Measurements from ENCODE around the gene SDF2L1. TPM values are rescaled to one million over a fixed set of nuclear protein-coding genes. Genes with fewer than 3 reads are reported as not detected.

SDF2L1 gene
- total and polyA plus RNA-seq, 4 donors: 6.9 to 21.9 (median 15.3) TPM

DNA sequence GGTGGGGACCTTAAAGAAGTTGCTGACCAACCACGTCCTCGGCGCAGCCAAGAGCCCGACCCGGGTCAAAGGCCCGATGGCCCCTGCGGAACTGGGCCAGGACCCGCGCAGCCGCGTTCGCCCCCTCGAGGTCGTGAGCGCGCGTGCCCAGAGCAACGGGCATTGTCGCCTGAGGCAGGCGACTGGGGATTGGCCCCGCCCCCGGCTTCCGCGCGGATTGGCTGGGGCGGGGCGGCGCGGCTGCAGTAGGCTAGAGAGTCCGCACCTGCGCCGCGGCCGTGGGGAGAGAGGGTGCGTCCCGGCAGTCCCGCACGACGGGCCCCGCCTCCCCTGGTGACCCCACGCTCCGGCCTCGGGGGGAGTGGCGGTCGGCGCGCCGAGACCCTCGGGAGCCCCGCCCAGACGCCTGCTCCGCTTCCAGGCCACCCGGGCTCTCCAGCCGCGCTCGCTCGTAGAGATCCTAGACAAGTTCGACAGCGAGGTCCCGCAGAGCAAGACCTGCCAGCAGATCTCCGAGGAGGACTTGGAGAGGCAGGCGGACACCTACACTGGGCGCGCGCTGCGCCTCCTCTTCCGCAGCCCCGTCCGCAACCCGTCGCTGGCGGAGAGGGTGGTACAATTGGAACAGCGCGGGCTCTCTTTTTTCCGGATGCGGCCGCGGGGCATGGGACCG lies 15.4 kb downstream of the SDF2L1 start:
- peak in 2 of 6 donors; percentile 84 to 88 for DNase-seq (ENCODE audit: low read depth in 4 of 6, low spot score in 6 of 6)

DNA sequence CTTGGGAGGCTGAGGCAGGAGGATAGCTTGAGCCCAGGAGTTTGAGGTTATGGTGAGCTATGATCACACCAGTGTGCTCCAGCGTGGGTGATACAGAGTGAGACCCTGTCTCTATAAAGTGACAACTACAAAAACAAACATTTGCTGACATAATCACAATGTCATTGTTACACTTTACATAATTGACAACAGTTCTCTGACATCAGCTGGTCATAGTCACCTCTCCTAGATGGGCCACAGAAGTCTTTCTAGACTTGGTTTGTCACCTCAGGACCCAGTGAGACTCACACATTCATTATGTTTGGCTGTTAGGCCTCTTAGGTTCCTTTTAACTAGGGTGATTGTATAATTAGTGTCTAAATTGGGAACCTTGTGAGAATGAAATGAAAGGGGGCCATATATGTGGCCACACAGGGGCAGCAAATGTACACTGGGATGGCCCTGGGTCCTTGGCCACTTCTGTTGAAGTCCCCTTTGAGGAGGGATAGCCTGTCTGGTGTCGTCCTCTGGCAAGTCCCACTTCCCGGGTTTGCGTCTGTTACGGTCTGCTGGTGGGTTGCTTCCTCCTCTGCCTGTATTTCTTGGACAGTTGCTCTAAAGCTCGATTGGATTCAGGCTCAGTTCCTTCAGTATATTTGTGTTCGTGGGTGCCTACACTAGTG lies 17.9 kb downstream of the SDF2L1 start:
- DNase-seq (ENCODE audit: low read depth in 4 of 6, low spot score in 6 of 6): no peak
- H3K4me3 ChIP-seq (ENCODE audit: low read depth, low read length): no peak overlapping the region
- no peak overlapping the region for H3K27ac ChIP-seq (ENCODE audit: low read depth, low read length)
- 74% methylated on average over 6 of the region's 7 CpGs for WGBS (ENCODE audit: insufficient coverage)
- peaks cover 10% of the 10 kb centered on the region for H3K4me1 ChIP-seq (ENCODE audit: control insufficient read depth, insufficient read depth, low read length)
- H3K9me3 ChIP-seq (ENCODE audit: control insufficient read depth, insufficient read depth, low read length): no peaks in the 10 kb centered on the region
- H3K27me3 ChIP-seq (ENCODE audit: control insufficient read depth, insufficient read depth, low read length): peaks cover 5% of the 10 kb centered on the region
- peaks cover 2% of the 10 kb centered on the region for H3K36me3 ChIP-seq (ENCODE audit: control insufficient read depth, insufficient read depth, low read length)

More for the DNA sequence above, 15.4 kb downstream of the SDF2L1 start:
- Histone ChIP-seq H3K4me1 (ENCODE audit: control insufficient read depth, insufficient read depth, low read length) (peaks cover 19% of the 10 kb centered on the region), H3K27ac (ENCODE audit: low read depth, low read length) (no peak overlapping the region), H3K36me3 (ENCODE audit: control insufficient read depth, insufficient read depth, low read length) (peaks cover 14% of the 10 kb centered on the region), H3K27me3 (ENCODE audit: control insufficient read depth, insufficient read depth, low read length) (peaks cover 5% of the 10 kb centered on the region), H3K4me3 (ENCODE audit: low read depth, low read length) (peak overlapping the region; percentile 36), H3K9me3 (ENCODE audit: control insufficient read depth, insufficient read depth, low read length) (no peaks in the 10 kb centered on the region)
- WGBS (ENCODE audit: insufficient coverage): under 1% methylated on average over 78 of the region's 79 CpGs

DNA sequence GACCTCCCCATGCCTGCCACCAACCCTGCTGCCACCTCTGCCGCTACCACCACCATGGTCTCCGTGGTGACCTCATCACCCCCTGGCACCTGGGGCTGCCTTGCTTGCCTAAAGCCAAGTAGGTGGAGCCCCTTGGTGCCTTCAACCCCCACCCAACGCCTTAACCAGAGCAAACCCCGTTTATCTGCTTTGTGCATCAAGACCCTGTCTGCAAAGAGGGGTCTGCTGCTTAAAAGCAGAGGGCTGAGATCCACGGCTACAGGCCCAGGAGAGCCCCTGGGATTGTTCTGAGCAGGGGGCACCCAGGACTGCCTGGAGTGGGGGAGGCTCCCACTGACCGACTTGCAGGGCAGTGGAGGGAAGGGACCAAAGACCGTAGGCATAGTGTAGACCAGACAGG lies 18.8 kb downstream of the SDF2L1 start:
- 71% methylated on average over 5 of the region's 7 CpGs for WGBS (ENCODE audit: insufficient coverage)
- Histone ChIP-seq H3K36me3 (ENCODE audit: control insufficient read depth, insufficient read depth, low read length) (no peaks in the 10 kb centered on the region), H3K9me3 (ENCODE audit: control insufficient read depth, insufficient read depth, low read length) (no peaks in the 10 kb centered on the region), H3K27me3 (ENCODE audit: control insufficient read depth, insufficient read depth, low read length) (peaks cover 5% of the 10 kb centered on the region), H3K4me3 (ENCODE audit: low read depth, low read length) (no peak overlapping the region), H3K27ac (ENCODE audit: low read depth, low read length) (no peak overlapping the region), H3K4me1 (ENCODE audit: control insufficient read depth, insufficient read depth, low read length) (peaks cover 19% of the 10 kb centered on the region)
- no peak for DNase-seq (ENCODE audit: low read depth in 4 of 6, low spot score in 6 of 6)

DNA sequence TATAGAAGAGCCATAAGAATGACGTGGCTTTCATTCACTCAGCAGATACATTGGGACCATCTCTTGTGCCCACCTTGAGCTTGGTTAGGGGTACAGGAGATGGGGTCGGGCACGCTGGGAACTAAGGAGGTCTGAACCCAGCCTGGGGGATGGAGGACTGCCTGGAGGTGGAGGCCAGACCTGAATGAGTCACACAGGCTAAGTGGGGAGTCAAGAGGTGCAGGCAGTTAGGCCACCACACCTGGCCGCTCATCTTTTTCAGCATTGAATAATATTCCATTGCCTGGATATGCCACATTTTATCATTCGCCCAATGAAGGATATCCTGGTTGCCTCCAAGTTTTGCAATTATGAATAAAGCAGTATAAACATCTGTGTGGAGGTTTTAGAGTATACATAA lies 19.9 kb downstream of the SDF2L1 start:
- no peaks in the 10 kb centered on the region for H3K36me3 ChIP-seq (ENCODE audit: control insufficient read depth, insufficient read depth, low read length)
- H3K4me3 ChIP-seq (ENCODE audit: low read depth, low read length): no peak overlapping the region
- no peak overlapping the region for H3K27ac ChIP-seq (ENCODE audit: low read depth, low read length)
- no peak for DNase-seq (ENCODE audit: low read depth in 4 of 6, low spot score in 6 of 6)
- peaks cover 5% of the 10 kb centered on the region for H3K27me3 ChIP-seq (ENCODE audit: control insufficient read depth, insufficient read depth, low read length)
- H3K9me3 ChIP-seq (ENCODE audit: control insufficient read depth, insufficient read depth, low read length): no peaks in the 10 kb centered on the region
- peaks cover 23% of the 10 kb centered on the region for H3K4me1 ChIP-seq (ENCODE audit: control insufficient read depth, insufficient read depth, low read length)
- WGBS (ENCODE audit: insufficient coverage): 93% methylated on average over 4 of the region's 5 CpGs

DNA sequence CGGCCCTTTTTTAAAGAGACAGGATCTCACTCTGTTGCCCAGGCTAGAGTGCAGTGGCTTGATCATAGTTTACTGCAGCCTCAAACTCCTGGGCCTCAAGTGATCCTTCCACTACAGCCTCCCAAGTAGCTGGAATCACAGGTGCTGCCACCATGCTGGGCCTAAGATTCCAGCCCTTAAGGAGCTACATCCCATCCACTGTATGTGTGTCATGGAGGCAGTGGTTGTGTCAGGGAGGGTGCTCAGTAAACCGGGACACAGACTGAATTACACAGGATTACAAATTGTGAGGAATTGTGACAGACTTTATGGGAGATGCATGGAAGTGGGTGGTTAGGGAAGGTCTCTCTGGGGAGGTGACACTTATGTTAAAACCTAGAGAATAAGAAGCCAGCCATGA lies 21.6 kb downstream of the SDF2L1 start:
- DNase-seq (ENCODE audit: low read depth in 4 of 6, low spot score in 6 of 6): no peak
- WGBS (ENCODE audit: insufficient coverage): 79% methylated on average over 2 of the region's 2 CpGs
- H3K36me3 ChIP-seq (ENCODE audit: control insufficient read depth, insufficient read depth, low read length): peaks cover 2% of the 10 kb centered on the region
- H3K9me3 ChIP-seq (ENCODE audit: control insufficient read depth, insufficient read depth, low read length): no peaks in the 10 kb centered on the region
- H3K4me3 ChIP-seq (ENCODE audit: low read depth, low read length): no peak overlapping the region
- H3K27me3 ChIP-seq (ENCODE audit: control insufficient read depth, insufficient read depth, low read length): no peaks in the 10 kb centered on the region
- H3K27ac ChIP-seq (ENCODE audit: low read depth, low read length): no peak overlapping the region
- peaks cover 17% of the 10 kb centered on the region for H3K4me1 ChIP-seq (ENCODE audit: control insufficient read depth, insufficient read depth, low read length)

DNA sequence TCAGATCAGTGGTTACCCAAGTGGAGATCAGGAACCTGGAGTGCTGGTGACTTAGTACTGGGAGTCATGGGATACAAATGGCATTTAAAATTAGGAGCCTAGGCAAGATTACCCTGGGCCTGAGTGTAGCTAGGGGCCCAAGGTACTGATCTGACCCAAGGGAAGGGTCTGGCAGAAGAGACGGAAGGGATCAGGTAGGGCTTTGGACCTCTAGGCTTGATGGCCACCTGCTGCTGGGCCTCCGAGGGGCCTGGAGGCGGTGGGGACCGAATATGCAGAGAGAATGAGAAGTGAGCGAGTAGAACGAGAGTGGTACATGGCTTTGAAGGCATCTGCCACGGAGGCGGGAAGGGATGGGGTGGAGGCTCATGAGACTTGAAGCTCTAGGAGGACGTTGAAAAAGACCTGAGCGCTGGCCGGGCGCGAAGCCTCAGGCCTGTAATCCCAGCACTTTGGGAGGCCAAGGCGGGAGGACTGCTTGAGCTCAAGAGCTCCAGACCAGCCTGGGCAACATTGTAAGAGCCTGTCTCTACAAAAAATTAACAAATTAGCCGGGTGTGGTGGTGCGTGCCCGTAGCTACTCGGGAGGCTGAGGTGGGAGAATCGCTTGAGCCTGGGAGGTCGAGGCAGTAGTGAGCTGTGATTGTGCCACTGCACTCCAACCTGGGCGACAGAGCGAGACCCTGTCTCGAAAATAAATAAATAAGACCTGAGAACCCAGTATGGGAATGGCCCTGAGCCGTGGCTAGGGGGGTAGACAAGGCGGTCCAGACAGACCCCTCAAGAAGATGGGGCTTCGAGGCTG lies 23.1 kb downstream of the SDF2L1 start:
- Histone ChIP-seq H3K27ac (ENCODE audit: low read depth, low read length) (peak overlapping the region; percentile 93), H3K36me3 (ENCODE audit: control insufficient read depth, insufficient read depth, low read length) (peaks cover 10% of the 10 kb centered on the region), H3K9me3 (ENCODE audit: control insufficient read depth, insufficient read depth, low read length) (no peaks in the 10 kb centered on the region), H3K4me1 (ENCODE audit: control insufficient read depth, insufficient read depth, low read length) (peaks cover 17% of the 10 kb centered on the region), H3K4me3 (ENCODE audit: low read depth, low read length) (peak overlapping the region; percentile 90), H3K27me3 (ENCODE audit: control insufficient read depth, insufficient read depth, low read length) (no peaks in the 10 kb centered on the region)
- 71% methylated on average over 26 of the region's 26 CpGs for WGBS (ENCODE audit: insufficient coverage)
- no peak for DNase-seq (ENCODE audit: low read depth in 4 of 6, low spot score in 6 of 6)

DNA sequence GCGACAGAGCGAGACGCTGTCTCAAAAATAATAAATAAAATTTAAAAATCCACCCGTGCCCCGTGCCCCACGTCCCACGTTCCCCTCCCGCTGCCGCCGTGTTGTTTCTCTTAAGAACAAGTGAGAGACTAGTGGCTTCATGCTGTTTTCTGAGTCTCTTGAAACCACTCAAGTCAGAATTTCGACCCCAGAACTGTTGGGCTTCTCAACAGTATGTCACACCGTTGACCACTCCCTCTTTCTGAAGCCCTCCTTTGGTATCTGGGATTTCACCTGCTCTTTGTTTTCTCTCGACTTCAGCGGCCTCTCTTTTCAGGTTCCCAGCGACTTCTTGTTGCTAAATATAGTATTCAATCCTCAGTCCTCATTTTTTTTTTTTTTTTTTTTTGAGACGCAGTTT lies 24.7 kb downstream of the SDF2L1 start:
- no peaks in the 10 kb centered on the region for H3K9me3 ChIP-seq (ENCODE audit: control insufficient read depth, insufficient read depth, low read length)
- 40% methylated on average over 12 of the region's 16 CpGs for WGBS (ENCODE audit: insufficient coverage)
- peaks cover 24% of the 10 kb centered on the region for H3K36me3 ChIP-seq (ENCODE audit: control insufficient read depth, insufficient read depth, low read length)
- no peak for DNase-seq (ENCODE audit: low read depth in 4 of 6, low spot score in 6 of 6)
- H3K27me3 ChIP-seq (ENCODE audit: control insufficient read depth, insufficient read depth, low read length): no peaks in the 10 kb centered on the region
- no peak overlapping the region for H3K27ac ChIP-seq (ENCODE audit: low read depth, low read length)
- peaks cover 17% of the 10 kb centered on the region for H3K4me1 ChIP-seq (ENCODE audit: control insufficient read depth, insufficient read depth, low read length)
- H3K4me3 ChIP-seq (ENCODE audit: low read depth, low read length): peak overlapping the region; percentile 90

DNA sequence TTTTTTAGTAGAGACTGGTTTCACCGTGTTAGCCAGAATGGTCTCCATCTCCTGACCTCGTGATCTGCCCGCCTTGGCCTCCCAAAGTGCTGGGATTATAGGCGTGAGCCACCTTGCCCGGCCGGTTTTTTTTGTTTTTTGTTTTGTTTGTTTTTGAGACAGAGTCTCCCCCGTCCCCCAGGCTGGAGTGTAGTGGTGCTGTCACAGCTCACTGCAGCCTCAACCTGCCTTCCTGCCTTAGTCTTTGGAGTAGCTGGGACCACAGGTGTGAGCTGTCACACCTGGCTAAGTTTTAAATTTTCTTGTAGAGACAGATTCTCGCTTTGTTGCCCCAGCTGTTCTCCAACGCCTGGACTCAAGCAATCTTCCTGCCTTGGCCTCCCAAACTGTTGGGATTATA lies 26.9 kb downstream of the SDF2L1 start:
- no peak for DNase-seq (ENCODE audit: low read depth in 4 of 6, low spot score in 6 of 6)
- Histone ChIP-seq H3K4me3 (ENCODE audit: low read depth, low read length) (no peak overlapping the region), H3K27me3 (ENCODE audit: control insufficient read depth, insufficient read depth, low read length) (no peaks in the 10 kb centered on the region), H3K4me1 (ENCODE audit: control insufficient read depth, insufficient read depth, low read length) (peaks cover 17% of the 10 kb centered on the region), H3K36me3 (ENCODE audit: control insufficient read depth, insufficient read depth, low read length) (peaks cover 46% of the 10 kb centered on the region), H3K27ac (ENCODE audit: low read depth, low read length) (no peak overlapping the region), H3K9me3 (ENCODE audit: control insufficient read depth, insufficient read depth, low read length) (no peaks in the 10 kb centered on the region)
- 89% methylated on average over 4 of the region's 9 CpGs for WGBS (ENCODE audit: insufficient coverage)

DNA sequence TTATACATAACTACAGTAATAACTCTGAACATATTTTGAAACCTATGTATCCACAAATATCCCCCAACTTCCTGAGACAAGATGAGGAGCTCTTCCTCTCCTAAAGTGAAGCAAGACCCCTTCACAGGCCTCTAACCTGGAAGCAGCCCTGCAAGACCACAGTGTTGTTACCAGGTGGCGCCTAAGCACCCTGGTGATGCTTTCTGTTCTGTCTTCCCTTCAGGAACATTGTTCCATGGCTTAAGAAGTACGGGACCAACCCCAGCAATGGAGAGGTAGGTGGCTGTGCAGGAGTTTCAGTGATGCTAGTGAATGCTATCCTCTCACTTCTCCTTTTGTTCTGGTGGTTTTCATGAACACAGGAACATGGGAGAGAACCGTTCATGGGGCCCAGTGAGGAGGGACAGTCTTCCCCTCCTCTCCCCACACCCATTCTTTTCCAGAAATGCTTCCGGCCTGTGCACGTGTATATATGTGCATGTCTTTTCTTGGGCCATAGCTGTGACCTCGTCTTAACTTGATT lies 30.1 kb downstream of the SDF2L1 start:
- Histone ChIP-seq H3K9me3 (ENCODE audit: control insufficient read depth, insufficient read depth, low read length) (no peaks in the 10 kb centered on the region), H3K36me3 (ENCODE audit: control insufficient read depth, insufficient read depth, low read length) (peaks cover 71% of the 10 kb centered on the region), H3K27ac (ENCODE audit: low read depth, low read length) (no peak overlapping the region), H3K4me3 (ENCODE audit: low read depth, low read length) (no peak overlapping the region), H3K27me3 (ENCODE audit: control insufficient read depth, insufficient read depth, low read length) (no peaks in the 10 kb centered on the region), H3K4me1 (ENCODE audit: control insufficient read depth, insufficient read depth, low read length) (peaks cover 2% of the 10 kb centered on the region)
- DNase-seq (ENCODE audit: low read depth in 4 of 6, low spot score in 6 of 6): no peak
- 80% methylated on average over 2 of the region's 6 CpGs for WGBS (ENCODE audit: insufficient coverage)
